Measurements from ENCODE around the gene VPS45. TPM values are rescaled to one million over a fixed set of nuclear protein-coding genes. Genes with fewer than 3 reads are reported as not detected.
A peak's percentile ranks its signal among the peaks of the same experiment; 100 is the strongest.

Gene VPS45
- total and polyA plus RNA-seq, 2 of the 8 experiments (the other 6 are each of a cell fraction or from before 2014, with no cell fraction given) = 19.1 to 27.6 TPM

DNA sequence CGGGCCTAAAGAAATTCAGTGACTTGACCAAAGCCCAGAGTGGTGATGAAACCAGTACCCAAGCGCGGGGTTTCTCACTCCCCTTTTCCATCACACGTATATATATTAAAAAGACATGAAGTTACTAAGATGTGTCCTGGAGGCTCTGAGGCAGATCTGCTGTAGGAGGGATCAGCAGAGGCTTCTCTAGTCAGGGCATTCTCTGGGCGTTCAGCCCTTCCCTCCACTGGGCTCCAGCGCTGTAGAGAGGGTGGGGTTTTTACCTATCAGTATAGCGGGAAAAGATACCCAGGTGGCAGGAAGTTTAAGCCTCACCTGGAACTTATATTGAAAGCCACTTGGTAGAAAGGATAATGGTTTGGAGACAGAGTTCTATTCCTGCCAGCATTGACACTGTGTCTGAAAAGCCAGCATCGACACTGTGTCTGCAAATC, 81.3 kb downstream of the VPS45 start:
- peak overlapping the region; percentile 73 to 99 (median 79) for H3K4me3 ChIP-seq (ENCODE audit: extremely low read depth in 1 of 4, insufficient read depth in 2 of 4, low read depth in 3 of 4, low read length in 4 of 4)
- no peak overlapping the region for H2BK5ac ChIP-seq (ENCODE audit: low read depth, low read length)
- H4K20me1 ChIP-seq (replicated peaks in 1 of 2; ENCODE audit: control insufficient read depth in 1 of 2, insufficient read depth in 2 of 2, low read length in 2 of 2) = peaks cover 0 to 4% of the 10 kb centered on the region in 2 experiments
- no peaks in the 10 kb centered on the region for H3K9me3 ChIP-seq (ENCODE audit: insufficient read depth in 2 of 2, low read depth in 1 of 2, low read length in 1 of 2)
- no peak overlapping the region for H2BK15ac ChIP-seq (ENCODE audit: low read length)
- 0 out of 2 replicates have a peak overlapping the region, but pooled peaks have one; percentile 96 for H2BK12ac ChIP-seq (ENCODE audit: low read depth, low read length)
- peaks cover 0 to 2% (median 0%) of the 10 kb centered on the region in 4 experiments; a peak in 1 of 7 replicates for H3K27me3 ChIP-seq (replicated peaks in 1 of 4; ENCODE audit: control insufficient read depth in 3 of 4, extremely low read depth in 1 of 4, insufficient read depth in 3 of 4, low read length in 3 of 4)
- no peak overlapping the region for H3K14ac ChIP-seq (ENCODE audit: insufficient read length)
- H3K79me1 ChIP-seq (ENCODE audit: low read depth, low read length) = no peaks in the 10 kb centered on the region
- peak in 1 of 2 experiments; percentile 36; a peak in 1 of 3 replicates for TF ChIP-seq POLR2A (IDR thresholded peaks at IDR 0.05; ENCODE audit: control extremely low read depth in 1 of 2, low read depth in 2 of 2, low read length in 2 of 2)
- no peak for TF ChIP-seq CREB1 (IDR thresholded peaks at IDR 0.05)
- WGBS, 2 experiments (ENCODE audit: extremely low coverage in 1 of 2, insufficient coverage in 1 of 2, insufficient read length in 1 of 2, insufficient replicate concordance in 2 of 2, low coverage in 1 of 2, low lambda C conversion rate in 2 of 2, missing lambda C conversion rate in 1 of 2) = 46% methylated on average over 8 of the region's 8 CpGs; no CpG with 5 or more reads in 1 of the 2 experiments
- H4K91ac ChIP-seq (replicated peaks; ENCODE audit: insufficient read length, low read length) = peak overlapping the region; percentile 17
- H3K4ac ChIP-seq (replicated peaks; ENCODE audit: insufficient read length, low read depth, low read length) = no peak overlapping the region
- H3K27ac ChIP-seq (ENCODE audit: low read depth, low read length) = no peak overlapping the region
- ChIA-PET POLR2A (ENCODE audit: partially characterized antibody) (interaction anchor here (0.9 to 6.4 kb wide), 6 partner anchors 9 to 262 kb away, joined by 3 to 87 read pairs (median 4); partner anchors contain the start of gene OTUD7B), CTCF (ENCODE audit: partially characterized antibody) (interaction anchor here (2.0 kb wide), 1 partner anchor 16 kb away, joined by 8 read pairs; no protein-coding TSS in a partner anchor)
- peaks cover 14% of the 10 kb centered on the region for H3K23me2 ChIP-seq (ENCODE audit: low read depth, low read length)
- no peak overlapping the region for H2AK5ac ChIP-seq (ENCODE audit: low read depth, low read length)
- 0 out of 2 replicates have a peak overlapping the region, but pooled peaks have one; percentile 73 for H2BK20ac ChIP-seq (ENCODE audit: low read length)
- FAIRE-seq (no peak), DNase-seq (ENCODE audit: low read depth in 1 of 2, low spot score in 2 of 2) (no peak)
- peak overlapping the region; percentile 52; the same call in 1 of the 2 replicates for H3K18ac ChIP-seq (ENCODE audit: extremely low read depth, low read length)
- H3K23ac ChIP-seq (ENCODE audit: insufficient read length) = no peak overlapping the region
- H3K56ac ChIP-seq (replicated peaks; ENCODE audit: insufficient read length, low read depth, low read length) = no peak overlapping the region
- H4K8ac ChIP-seq (ENCODE audit: extremely low read depth, insufficient read depth, low read length) = no peak overlapping the region
- H3K4me2 ChIP-seq (ENCODE audit: insufficient read depth in 1 of 2, low read depth in 2 of 2, low read length in 2 of 2) = peak overlapping the region; percentile 93 to 96
- H2BK120ac ChIP-seq (replicated peaks; ENCODE audit: low read depth, low read length) = peak overlapping the region; percentile 13
- peaks cover 0 to 18% of the 10 kb centered on the region in 2 experiments; a peak in 2 of 4 replicates for H3K79me2 ChIP-seq (ENCODE audit: control insufficient read depth in 1 of 2, insufficient read depth in 2 of 2, low read length in 2 of 2)
- H3K36me3 ChIP-seq (ENCODE audit: control insufficient read depth in 2 of 4, insufficient read depth in 4 of 4, low read length in 3 of 4) = peaks cover 2 to 9% (median 4%) of the 10 kb centered on the region in 4 experiments; a peak in 6 of 8 replicates
- H2AFZ ChIP-seq (ENCODE audit: low read length) = 0 out of 2 replicates have a peak overlapping the region, but pooled peaks have one; percentile 3
- peak overlapping the region; percentile 66 to 74 (median 68) for H3K9ac ChIP-seq (replicated peaks in 1 of 4; ENCODE audit: extremely low read depth in 1 of 4, low read depth in 3 of 4, low read length in 3 of 4)
- H3K4me1 ChIP-seq (replicated peaks in 1 of 4; ENCODE audit: control insufficient read depth in 3 of 4, insufficient read depth in 4 of 4, low read length in 3 of 4) = peaks cover 0 to 14% (median 5%) of the 10 kb centered on the region in 4 experiments; a peak in 6 of 7 replicates
- no peak overlapping the region for H4K5ac ChIP-seq (ENCODE audit: insufficient read length, low read depth, low read length)

All from H1 (cell line).